CD14-positive monocyte (primary cell): ENCODE results near the gene HID1. TPM values are rescaled to one million over a fixed set of nuclear protein-coding genes. Genes with fewer than 3 reads are reported as not detected.

Experiments used
- DNase-seq, 3 donors: peaks; one replicate each; pipeline ENCODE4 v3.0.0-alpha.2; 2011 to 2022
- H2AFZ ChIP-seq: 2 replicates; pipeline ENCODE4 v1.6.0; 2012; ENCODE audit warnings: mild to moderate bottlenecking, low read depth, low read length, inconsistent platforms; ENCODE audit not compliant: insufficient read depth, poor library complexity, severe bottlenecking
- H3K27ac ChIP-seq, 2 donors: 1 replicate in 1 of 2; 2 replicates in 1 of 2; pipeline ENCODE4 v1.5.1; 2012 to 2013; ENCODE audit warnings: low read length in 2 of 2, control low read depth in 1 of 2, inconsistent platforms in 1 of 2, low read depth in 1 of 2, mild to moderate bottlenecking in 1 of 2
- H3K27me3 ChIP-seq, 2 donors: one replicate each; pipeline versions ENCODE4 v1.6.0 to v1.6.1; 2011 to 2013; ENCODE audit warnings: low read length in 2 of 2; ENCODE audit not compliant: control insufficient read depth in 2 of 2, insufficient read depth in 2 of 2
- H3K36me3 ChIP-seq, 2 donors: replicated peaks in 1 of 2; 1 replicate in 1 of 2; 2 replicates in 1 of 2; pipeline versions ENCODE4 v1.5.1 to v1.6.1; 2012 to 2013; ENCODE audit warnings: low read length in 2 of 2, control low read depth in 1 of 2, inconsistent platforms in 1 of 2, mild to moderate bottlenecking in 1 of 2; ENCODE audit not compliant: insufficient read depth in 2 of 2, control insufficient read depth in 1 of 2
- H3K4me1 ChIP-seq, 2 donors: 1 replicate in 1 of 2; 2 replicates in 1 of 2; pipeline versions ENCODE4 v1.5.1 to v1.6.1; 2012 to 2013; ENCODE audit warnings: low read length in 2 of 2, control low read depth in 1 of 2, inconsistent platforms in 1 of 2, mild to moderate bottlenecking in 1 of 2, moderate library complexity in 1 of 2; ENCODE audit not compliant: insufficient read depth in 2 of 2, control insufficient read depth in 1 of 2
- H3K4me2 ChIP-seq: replicated peaks from 2 replicates; pipeline ENCODE3; 2012; ENCODE audit warnings: low read length, moderate library complexity, mild to moderate bottlenecking; ENCODE audit not compliant: poor library complexity, severe bottlenecking; ENCODE audit errors: extremely low read depth
- H3K4me3 ChIP-seq, 3 experiments: fragments of 200-600 bp in 1 of 3; sonication (generic) in 1 of 3; replicated peaks in 1 of 3; 1 replicate in 2 of 3; 2 replicates in 1 of 3; pipeline ENCODE4 v1.5.1; 2011 to 2013; ENCODE audit warnings: low read length in 3 of 3, mild to moderate bottlenecking in 3 of 3, control low read depth in 2 of 3, low read depth in 2 of 3, inconsistent platforms in 1 of 3, moderate library complexity in 1 of 3
- H3K79me2 ChIP-seq: 2 replicates; pipeline ENCODE4 v1.6.0; 2012; ENCODE audit warnings: mild to moderate bottlenecking, control low read depth, inconsistent platforms, low read length, moderate library complexity; ENCODE audit not compliant: insufficient read depth
- H3K9ac ChIP-seq: 2 replicates; pipeline ENCODE4 v1.6.0; 2017; ENCODE audit warnings: low read length, mild to moderate bottlenecking; ENCODE audit not compliant: insufficient read depth, poor library complexity, severe bottlenecking
- H3K9me3 ChIP-seq, 2 donors: replicated peaks in 1 of 2; 1 replicate in 1 of 2; 2 replicates in 1 of 2; pipeline versions ENCODE4 v1.5.1 to v1.6.1; 2012 to 2013; ENCODE audit warnings: low read length in 2 of 2, control low read depth in 1 of 2; ENCODE audit not compliant: control insufficient read depth in 1 of 2, insufficient read depth in 1 of 2
- H4K20me1 ChIP-seq: 2 replicates; pipeline ENCODE4 v1.6.0; 2012; ENCODE audit warnings: mild to moderate bottlenecking, low read length, control low read depth, moderate library complexity; ENCODE audit not compliant: insufficient read depth
- H3K27ac Mint-ChIP-seq, 7 donors: one replicate each; pipeline ENCODE4 v1.8.0; 2020; ENCODE audit warnings: mild to moderate bottlenecking in 7 of 7, mixed read lengths in 7 of 7, moderate library complexity in 6 of 7, inconsistent platforms in 2 of 7
- H3K27me3 Mint-ChIP-seq, 3 donors: one replicate each; pipeline ENCODE4 v1.8.0; 2021 to 2022; ENCODE audit warnings: low read depth in 3 of 3, mild to moderate bottlenecking in 3 of 3, mixed read lengths in 3 of 3, moderate library complexity in 3 of 3, inconsistent platforms in 1 of 3
- H3K36me3 Mint-ChIP-seq, 2 donors: one replicate each; pipeline ENCODE4 v1.8.0; 2020; ENCODE audit warnings: mixed read lengths in 2 of 2, inconsistent platforms in 1 of 2, mild to moderate bottlenecking in 1 of 2
- H3K4me1 Mint-ChIP-seq: one replicate; pipeline ENCODE4 v1.8.0; 2020; ENCODE audit warnings: mild to moderate bottlenecking, mixed read lengths
- H3K4me3 Mint-ChIP-seq, 2 donors: one replicate each; pipeline ENCODE4 v1.8.0; 2020; ENCODE audit warnings: mild to moderate bottlenecking in 2 of 2, mixed read lengths in 2 of 2, moderate library complexity in 1 of 2
- H3K9me3 Mint-ChIP-seq, 7 donors: one replicate each; pipeline ENCODE4 v1.8.0; 2020 to 2022; ENCODE audit warnings: mixed read lengths in 7 of 7, mild to moderate bottlenecking in 6 of 7, moderate library complexity in 6 of 7, inconsistent platforms in 2 of 7
- CTCF ChIP-seq: fragments of 200-600 bp; IDR thresholded peaks from one replicate; pipeline ENCODE4 v1.8.0; 2022; ENCODE audit warnings: antibody characterized with exemption, mild to moderate bottlenecking
- WGBS: methylation state at CpG from one replicate; pipeline ENCODE4 v1.1.5; 2013; ENCODE audit warnings: missing lambda C conversion rate; ENCODE audit not compliant: insufficient coverage; 5-methylcytosine and 5-hydroxymethylcytosine counted together
- intact Hi-C, 2 donors: fragments of 100-400 bp; cut with micrococcal nuclease; formaldehyde crosslinking; loops; one replicate each; pipeline versions ENCODE4 v1.15.0 to v1.15.1; 2023
- polyA plus RNA-seq, 3 donors: library from polyadenylated mRNA; depleted of rRNA in 1 of 3; unstranded in 2 of 3; stranded (reverse) in 1 of 3; fragments of 300-500 nt in 2 of 3; fragments of >200 nt in 1 of 3; fragmentation: Illumina TruSeq in 2 of 3; gene quantifications; 1 replicate in 2 of 3; 2 replicates in 1 of 3; pipeline ENCODE4 v1.2.3, GENCODE V29; 2012 to 2021

Gene HID1
- polyA plus RNA-seq, 3 donors = not detected

- H3K27me3 ChIP-seq = peaks cover 18 to 48% of the 10 kb centered on the region in 2 donors
- no peak overlapping the region for H3K9ac ChIP-seq
- H3K4me3 Mint-ChIP-seq = peak overlapping the region in 1 of 2 donors; percentile 63
- H3K27ac ChIP-seq = no peak overlapping the region
- intact Hi-C loops = no loop called here
- H3K4me1 ChIP-seq = peaks cover 48 to 66% of the 10 kb centered on the region in 2 donors
- peaks cover 0 to 3% of the 10 kb centered on the region in 2 donors for H3K36me3 Mint-ChIP-seq
- H4K20me1 ChIP-seq = no peaks in the 10 kb centered on the region
- WGBS = 71% methylated on average over 27 of the region's 27 CpGs
- H3K9me3 ChIP-seq = peaks cover 0 to 7% of the 10 kb centered on the region in 2 donors
- H3K9me3 Mint-ChIP-seq = peaks cover 0 to 8% (median 0%) of the 10 kb centered on the region in 7 donors
- TF ChIP-seq CTCF = no peak
- no peaks in the 10 kb centered on the region for H3K79me2 ChIP-seq
- H3K4me2 ChIP-seq = no peak overlapping the region
- H2AFZ ChIP-seq = no peak overlapping the region
- H3K4me1 Mint-ChIP-seq = peaks cover 48% of the 10 kb centered on the region
- H3K36me3 ChIP-seq = no peaks in the 10 kb centered on the region
- no peak for DNase-seq
- no peak overlapping the region for H3K4me3 ChIP-seq
- H3K27ac Mint-ChIP-seq = no peak overlapping the region
- peaks cover 42 to 60% (median 48%) of the 10 kb centered on the region in 3 donors for H3K27me3 Mint-ChIP-seq
Measured at GRCh38 chr17:74920306-74920620, 52.3 kb downstream of the HID1 start.

- H3K27me3 Mint-ChIP-seq = peaks cover 36 to 56% (median 44%) of the 10 kb centered on the region in 3 donors
- Histone ChIP-seq H3K36me3 (no peaks in the 10 kb centered on the region), H2AFZ (no peak overlapping the region), H3K79me2 (no peaks in the 10 kb centered on the region), H3K9ac (no peak overlapping the region), H3K4me2 (no peak overlapping the region), H3K27me3 (peaks cover 15 to 45% of the 10 kb centered on the region in 2 donors), H4K20me1 (no peaks in the 10 kb centered on the region), H3K9me3 (peaks cover 0 to 7% of the 10 kb centered on the region in 2 donors), H3K27ac (no peak overlapping the region), H3K4me3 (no peak overlapping the region), H3K4me1 (peaks cover 43 to 61% of the 10 kb centered on the region in 2 donors)
- DNase-seq = no peak
- H3K36me3 Mint-ChIP-seq = peaks cover 0 to 3% of the 10 kb centered on the region in 2 donors
- H3K4me3 Mint-ChIP-seq = peak overlapping the region in 1 of 2 donors; percentile 63
- intact Hi-C loops = no loop called here
- peaks cover 42% of the 10 kb centered on the region for H3K4me1 Mint-ChIP-seq
- TF ChIP-seq CTCF = peak; percentile 36
- peaks cover 0 to 8% (median 0%) of the 10 kb centered on the region in 7 donors for H3K9me3 Mint-ChIP-seq
- H3K27ac Mint-ChIP-seq = no peak overlapping the region
- WGBS = 67% methylated on average over 65 of the region's 67 CpGs
Measured at GRCh38 chr17:74919440-74920305, 52.9 kb downstream of the HID1 start.
